Ureter (tissue), 1 donor: ENCODE results near the gene AKAP10. TPM values are rescaled to one million over a fixed set of nuclear protein-coding genes. Genes with fewer than 3 reads are reported as not detected.
"Not testable (repeated sequence)": the region's sequence is repeated elsewhere in the genome, so short reads cannot be mapped to it uniquely, and the experiment has no call there.

Experiments
- DNase-seq: peaks from one replicate; pipeline ENCODE4 v3.0.0-alpha.2; 2020; ENCODE audit warnings: low spot score
- total RNA-seq: library from RNA; stranded (reverse); gene quantifications from one replicate; pipeline ENCODE4 v1.2.4, GENCODE V29; 2023
- donor health status: DM: yes; HTN: yes; CAD: no.

The AKAP10 gene, protein sequence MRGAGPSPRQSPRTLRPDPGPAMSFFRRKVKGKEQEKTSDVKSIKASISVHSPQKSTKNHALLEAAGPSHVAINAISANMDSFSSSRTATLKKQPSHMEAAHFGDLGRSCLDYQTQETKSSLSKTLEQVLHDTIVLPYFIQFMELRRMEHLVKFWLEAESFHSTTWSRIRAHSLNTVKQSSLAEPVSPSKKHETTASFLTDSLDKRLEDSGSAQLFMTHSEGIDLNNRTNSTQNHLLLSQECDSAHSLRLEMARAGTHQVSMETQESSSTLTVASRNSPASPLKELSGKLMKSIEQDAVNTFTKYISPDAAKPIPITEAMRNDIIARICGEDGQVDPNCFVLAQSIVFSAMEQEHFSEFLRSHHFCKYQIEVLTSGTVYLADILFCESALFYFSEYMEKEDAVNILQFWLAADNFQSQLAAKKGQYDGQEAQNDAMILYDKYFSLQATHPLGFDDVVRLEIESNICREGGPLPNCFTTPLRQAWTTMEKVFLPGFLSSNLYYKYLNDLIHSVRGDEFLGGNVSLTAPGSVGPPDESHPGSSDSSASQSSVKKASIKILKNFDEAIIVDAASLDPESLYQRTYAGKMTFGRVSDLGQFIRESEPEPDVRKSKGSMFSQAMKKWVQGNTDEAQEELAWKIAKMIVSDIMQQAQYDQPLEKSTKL
- total RNA-seq, result 57.1 TPM

DNA sequence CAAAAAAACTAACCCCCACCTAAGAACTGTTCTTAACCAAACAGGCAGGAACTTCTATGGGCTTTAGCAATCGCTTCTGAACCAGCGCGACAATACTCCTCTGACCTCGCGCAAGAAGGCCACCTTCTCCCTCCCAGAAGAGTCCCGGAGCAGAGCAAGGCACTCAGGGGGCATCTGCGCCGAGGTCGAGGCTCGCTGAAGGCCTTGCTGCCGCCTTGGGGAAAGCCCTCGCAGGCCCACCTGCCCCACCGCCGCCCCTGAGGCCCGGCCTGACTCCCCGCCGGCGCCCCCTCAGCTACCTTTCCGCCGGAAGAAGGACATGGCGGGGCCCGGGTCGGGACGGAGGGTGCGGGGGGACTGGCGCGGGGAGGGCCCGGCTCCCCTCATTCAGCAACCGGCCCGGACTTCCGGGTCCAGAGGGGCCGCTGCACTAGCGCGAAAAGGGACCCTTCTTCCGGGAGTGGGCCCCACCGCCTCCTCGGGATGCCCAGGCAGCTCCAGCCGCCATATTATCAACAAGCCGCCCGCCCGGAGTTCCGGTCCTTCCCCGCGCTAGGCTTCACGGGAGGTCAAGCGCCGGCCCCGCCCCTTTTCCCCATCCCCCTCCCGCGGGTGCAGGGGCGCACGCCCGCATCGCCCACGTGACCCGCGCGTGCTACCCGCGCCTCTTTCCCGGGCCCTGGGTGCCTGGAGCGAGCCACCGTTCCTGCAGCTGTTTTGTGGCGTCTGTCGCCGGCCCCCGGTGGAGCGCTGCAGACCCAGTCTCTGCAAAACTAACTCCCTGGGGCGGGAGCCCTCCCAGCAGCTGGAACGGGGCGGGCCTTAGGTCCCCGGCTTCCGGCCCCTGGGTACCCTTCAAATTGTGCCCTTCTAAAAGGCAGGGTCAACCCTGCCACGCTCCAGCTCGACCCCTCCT, at the start of gene AKAP10:
Gene AKAP10 (minus strand): TSS at position 536 of the 916 bp plus-strand sequence. CDS start 149 bp downstream, at position 387.
- peak; percentile 97 for DNase-seq

DNA sequence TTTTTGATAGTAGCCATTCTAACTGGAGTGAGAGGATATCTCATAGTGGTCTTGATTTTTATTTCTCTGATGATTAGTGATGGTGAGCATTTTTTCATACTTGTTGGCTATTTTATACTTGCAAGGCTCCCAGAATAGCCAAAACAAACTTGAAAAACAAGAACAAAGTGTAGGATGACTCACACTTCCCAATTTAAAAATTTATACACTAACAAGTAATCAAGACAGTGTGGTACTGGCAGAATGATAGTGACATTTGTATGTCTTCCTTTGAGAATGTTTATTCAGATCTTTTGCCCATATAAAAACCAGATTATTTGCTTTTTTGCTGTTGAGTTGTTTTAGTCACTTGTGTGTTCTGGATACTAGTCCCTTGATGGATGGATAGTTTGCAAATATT, 49.3 kb upstream of the AKAP10 start:
- no peak for DNase-seq

DNA sequence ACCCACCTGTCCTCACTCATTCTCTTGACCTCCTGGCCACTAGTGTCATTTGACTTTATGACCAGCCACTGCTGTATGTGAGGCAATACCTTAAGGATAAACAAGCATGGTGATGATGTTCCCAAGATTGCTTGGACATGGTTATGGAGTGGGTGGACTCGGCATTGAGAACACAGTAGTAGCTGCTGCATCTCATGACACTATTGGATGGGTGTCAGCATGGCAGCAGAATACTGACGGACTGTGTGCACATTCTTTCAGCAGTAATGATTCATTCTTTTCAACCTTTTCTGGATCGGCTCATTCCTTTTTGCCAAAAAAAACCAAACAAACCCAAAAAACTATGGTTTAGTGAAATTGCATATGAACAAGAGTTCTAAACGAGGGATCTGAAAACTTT, 45.1 kb upstream of the AKAP10 start:
- no peak for DNase-seq

DNA sequence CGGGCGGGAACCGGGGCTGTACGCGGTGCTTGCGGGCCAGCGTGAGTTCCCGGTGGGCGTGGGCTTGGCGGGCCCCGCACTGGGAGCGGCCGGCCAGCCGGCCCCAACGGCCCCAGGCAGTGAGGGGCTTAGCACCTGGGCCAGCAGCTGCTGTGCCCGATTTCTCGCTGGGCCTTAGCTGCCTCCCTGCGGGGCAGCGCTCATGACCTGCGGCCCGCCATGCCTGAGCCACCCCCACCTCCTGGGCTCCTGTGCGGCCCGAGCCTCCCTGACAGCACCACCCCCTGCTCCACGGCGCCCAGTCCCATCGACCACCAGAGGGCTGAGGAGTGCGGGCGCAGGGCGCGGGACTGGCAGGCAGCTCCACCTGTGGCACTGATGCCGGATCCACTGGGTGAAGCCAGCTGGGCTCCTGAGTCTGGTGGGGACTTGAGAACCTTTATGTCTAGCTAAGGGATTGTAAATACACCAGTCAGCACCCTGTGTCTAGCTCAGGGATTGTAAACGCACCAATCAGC, 38.9 kb upstream of the AKAP10 start:
- not testable (repeated sequence) for DNase-seq

DNA sequence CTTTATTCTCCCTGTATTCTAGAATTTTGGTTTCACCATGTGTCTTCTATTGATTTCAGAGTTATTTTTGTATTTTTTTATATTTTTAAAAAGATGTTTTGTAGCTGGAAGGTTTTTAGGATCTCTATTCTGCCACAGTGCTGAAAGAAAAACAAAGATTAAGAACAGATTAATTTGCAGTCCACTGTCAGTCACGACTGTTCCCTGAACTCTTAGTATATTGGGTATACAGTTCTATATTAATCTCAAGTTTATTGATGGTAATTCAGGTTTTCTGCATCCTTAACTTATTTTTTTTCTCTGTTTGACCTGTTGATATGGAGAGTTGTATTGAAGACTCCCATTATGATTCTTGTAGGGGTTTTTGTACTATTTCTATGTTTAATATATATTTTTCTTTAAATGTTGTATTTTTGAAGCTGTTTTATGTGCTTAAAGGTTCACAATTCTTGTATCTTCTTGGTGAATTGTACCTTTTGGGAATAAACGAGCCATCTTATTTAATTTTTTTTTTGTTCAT, 34.4 kb upstream of the AKAP10 start:
- no peak for DNase-seq

DNA sequence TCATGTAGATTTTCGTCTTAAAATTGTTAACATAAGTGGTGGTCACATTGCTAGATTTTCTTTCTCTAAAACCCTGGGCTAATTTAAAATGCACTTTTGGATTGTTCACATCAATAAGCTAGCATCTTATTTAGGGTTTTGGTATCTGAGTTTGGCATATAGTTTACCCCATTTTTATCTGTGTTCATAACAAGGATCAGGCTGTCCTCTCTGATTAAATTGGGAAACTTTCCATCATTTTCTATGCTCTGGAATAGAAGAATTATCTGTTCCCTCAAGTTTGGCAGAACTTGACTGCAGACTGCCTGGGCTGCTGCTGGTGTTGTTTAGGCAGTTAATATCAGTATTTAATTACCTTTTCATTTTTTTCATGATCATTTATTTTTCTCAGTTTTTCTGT, 33.3 kb upstream of the AKAP10 start:
- DNase-seq, result no peak

DNA sequence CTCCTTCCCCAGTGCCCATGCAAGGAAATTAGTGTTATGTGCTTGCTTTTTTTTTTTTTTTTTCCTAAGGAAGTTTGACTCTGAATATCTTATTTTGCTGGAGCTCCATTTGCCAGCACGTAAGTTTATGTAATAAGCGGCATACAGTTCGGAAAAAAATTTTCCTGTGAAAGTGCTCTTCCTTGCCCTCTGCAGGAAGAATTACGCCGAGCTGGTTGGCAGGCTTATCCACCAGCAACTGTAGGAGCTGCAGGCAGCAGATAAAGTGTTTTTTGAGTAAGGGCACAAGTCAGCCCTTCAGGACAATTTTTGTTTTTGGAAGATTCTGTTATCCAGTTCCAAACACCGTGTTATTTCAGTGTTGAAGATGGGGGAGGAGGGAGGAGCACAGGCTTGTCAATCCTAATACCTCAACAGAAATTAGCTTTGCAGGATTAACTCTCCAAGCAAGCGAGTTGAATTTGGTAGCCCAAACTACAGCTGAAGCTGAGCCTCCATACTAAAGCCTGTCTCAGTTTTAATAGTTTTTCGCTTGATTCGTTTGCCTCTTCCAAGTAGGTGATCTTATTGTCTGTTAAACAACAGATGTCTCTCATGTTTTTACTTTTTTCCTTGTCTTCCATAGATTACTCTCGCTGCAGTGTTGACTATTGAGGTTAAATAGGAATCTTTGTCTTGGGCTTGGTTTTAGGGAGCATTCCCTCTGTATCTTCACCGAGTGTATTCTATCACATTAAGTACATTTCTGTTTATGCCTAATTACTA, 32.7 kb upstream of the AKAP10 start:
- peak; percentile 56 for DNase-seq

DNA sequence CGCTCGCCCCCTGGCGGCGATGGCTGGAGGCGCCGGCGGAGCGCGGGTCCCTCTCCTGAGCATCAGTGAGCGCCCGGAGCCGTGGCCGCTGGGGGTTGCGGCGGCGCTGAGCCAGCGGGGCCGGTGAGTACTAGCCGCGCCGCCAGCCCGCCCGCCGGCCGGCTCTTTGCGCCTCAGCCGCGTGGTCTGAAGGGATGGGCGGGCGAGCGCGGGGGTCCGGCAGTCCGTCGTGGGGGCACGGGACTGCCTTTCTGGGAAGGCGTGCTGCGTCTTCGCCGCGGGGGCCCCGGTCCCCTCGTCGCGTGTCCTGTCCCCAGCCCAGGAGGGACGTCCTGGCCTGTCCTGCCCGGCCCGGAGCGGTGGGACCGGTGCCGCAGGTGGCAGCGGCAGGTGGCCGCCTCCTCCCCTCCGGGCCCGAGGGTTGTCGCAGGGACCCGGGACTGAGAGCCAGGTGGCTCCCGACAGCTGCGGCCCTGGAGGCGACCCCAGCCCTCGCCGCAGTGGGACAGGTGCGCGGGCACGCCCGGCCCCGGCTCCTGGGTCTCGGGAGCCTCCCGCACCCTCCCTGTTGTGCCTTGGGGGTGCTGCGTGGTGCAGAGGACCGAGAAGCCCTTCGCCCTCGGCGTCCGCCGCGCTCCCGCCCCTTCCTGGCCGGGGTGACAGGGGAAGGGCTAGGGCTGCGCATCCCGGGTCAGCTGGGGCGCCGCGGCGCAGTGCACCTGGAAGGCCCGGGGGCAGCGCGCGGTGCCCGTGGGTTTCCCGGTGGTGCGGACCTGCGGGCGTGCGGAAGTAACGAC, 31.9 kb upstream of the AKAP10 start, which contains the start of gene SPECC1:
Gene SPECC1 (plus strand): TSS at position 58 of the 797 bp plus-strand sequence. CDS start 87,293 bp downstream, outside the sequence.
- DNase-seq, result peak; percentile 78

DNA sequence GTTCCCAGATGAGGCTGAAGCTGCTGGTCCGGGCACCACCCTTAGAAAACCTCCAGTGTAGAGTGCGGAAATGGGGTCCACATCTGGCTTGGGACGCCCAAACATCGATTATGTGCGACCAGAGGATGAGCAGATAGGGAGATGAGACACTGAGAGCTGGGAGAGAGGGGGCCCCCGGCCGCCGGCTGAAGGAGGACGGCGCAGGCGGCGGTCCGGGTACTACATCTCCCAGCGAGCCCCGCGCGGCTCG, 31.3 kb upstream of the AKAP10 start:
- no peak for DNase-seq

DNA sequence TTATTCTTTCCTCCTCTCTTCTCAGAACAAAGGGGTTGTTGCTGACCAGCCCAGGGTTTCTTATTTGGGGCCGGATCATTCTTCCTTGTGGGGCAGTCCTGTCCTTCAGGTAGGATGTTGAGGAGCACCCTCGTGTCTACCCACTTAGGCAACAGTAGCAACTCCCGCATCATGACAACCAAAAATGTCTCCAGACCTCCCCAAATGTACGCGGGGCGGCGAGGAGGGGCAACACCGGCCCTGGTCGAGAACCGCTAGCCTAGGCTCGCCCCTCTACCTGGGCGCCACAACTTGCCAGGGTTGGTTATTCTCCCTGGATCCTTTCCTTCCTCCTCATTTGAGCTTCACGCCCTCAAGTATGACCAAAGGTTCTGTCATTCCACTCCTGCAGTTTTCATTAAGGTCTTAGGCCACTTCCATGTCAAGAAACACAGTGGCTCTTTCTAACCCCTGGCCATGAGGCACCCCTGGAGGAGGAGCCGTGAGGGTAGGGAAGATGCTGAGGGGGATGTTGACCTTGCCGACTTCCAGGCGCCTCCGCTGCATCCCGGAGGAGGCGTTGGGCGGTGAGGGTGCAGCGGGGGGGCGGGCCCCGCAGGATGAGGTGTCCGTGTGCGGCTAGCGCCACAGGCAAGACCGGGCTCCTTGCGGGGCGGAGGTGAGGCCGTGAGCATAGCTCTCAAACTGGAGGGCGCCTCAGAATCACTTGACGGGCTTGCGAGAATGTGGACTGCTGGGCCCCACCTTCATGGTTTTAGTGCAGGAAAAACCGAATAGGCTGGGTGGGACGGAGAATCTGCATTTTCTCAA, 30.8 kb upstream of the AKAP10 start:
- no peak for DNase-seq

DNA sequence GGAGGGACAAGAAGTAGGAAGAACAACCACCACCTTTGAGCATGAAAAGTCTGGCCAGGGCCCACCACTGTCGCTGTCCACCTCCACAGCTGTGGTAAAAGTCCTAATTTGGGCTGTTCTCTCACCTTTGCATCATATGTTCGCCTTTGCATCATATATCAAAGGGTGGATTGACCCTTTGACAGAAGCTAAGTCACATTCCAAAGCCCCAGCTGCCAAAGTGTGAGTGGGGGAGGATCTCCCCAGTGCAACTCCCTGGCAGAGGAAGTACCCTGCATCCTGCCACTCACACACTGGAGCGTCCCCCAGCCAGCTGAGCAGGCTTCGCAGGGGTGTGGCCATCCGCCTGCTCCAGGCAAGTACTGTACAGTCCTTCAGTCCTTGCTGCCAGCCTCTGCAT, 18.9 kb upstream of the AKAP10 start:
- DNase-seq, result peak; percentile 29

DNA sequence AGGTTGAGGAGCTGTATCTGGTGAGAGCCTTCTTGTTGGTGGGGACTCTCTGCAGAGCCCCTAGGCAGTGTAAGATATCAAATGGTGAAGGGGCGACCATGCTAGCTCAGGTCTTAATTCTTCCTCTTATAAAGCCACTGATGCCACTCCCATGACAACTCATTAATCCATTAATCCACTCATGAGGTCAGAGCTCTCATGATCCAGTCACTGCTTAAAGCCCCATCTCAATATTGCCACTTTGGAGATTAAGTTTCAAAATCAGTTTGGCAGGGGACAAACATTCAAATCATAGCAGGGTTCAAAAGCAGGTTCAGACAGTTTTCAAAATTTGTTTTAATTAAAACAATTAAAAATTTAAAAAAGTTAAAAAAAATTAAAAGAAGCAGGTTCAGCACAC, 18.5 kb upstream of the AKAP10 start:
- DNase-seq, result peak; percentile 5

DNA sequence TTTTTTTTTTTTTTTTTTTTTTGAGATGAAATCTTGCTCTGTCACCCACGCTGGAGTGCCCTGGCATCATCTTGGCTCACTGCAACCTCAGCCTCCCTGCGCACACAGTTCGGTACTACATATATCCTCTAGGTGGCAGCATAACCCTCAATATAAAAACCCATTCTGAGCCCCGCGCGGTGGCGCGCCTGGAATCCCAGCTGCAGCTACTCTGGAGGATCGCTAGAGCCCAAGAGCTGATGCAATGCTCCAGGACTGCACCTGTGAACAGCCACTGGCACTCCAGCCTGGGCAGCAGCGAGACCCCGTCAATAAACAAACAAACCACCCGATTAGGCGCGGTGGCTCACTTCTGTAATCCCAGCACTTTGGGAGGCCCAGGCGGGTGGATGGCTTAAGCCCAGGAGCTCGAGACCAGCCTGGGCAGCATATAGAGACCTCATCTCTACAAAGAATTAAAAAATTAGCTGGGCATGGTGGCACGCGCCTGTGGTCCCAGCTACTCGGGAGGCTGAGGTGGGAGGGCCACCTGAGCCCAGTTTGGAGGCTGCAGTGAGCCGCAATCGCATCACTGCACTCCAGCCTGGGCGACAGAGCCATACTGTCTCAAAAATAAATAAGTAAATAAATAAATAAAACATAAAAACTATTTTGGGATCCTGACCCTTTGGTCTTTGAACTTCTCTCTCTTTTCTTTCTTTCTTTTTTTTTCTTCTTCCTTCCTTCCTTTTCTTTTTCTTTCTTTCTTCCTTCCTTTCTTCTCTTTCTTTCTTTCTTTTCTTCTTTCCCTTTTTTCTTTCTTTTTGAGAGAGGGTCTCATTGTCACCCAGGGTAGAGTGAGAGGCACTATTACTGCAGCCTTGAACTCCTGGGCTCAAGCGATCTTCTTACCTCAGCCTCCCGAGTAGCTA, 15.4 kb upstream of the AKAP10 start:
- DNase-seq, result peak; percentile 89

DNA sequence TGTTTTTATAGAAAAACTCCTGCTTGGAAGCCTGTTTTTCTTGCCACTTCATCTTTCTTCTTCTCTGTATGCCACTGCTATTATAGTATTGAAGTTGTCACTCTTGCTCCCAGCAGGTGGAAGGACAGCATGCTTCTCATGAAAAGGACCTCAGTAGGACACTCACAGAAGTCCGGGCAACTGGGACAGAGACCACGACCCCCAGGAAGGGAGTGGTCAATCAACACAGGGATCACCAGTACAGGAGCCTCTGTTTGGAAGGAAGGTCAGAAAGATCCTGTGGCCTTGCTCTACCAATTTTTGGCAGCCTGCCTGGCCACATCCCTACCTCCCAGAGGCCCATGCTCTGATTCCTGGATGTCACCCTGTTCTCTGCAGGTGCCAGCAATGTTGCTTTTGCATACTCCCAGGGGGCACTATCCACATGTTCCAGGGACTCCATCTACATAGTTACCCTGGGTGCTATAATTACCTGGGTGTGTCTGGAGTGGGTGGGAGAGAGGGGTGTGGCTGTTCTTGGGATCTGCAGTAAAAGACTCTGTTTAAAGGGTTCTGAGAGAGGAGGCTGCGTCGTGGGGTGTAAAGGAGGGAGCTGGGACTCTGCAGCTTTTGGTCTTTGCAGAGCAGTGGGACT, 13.7 kb upstream of the AKAP10 start:
- no peak for DNase-seq

DNA sequence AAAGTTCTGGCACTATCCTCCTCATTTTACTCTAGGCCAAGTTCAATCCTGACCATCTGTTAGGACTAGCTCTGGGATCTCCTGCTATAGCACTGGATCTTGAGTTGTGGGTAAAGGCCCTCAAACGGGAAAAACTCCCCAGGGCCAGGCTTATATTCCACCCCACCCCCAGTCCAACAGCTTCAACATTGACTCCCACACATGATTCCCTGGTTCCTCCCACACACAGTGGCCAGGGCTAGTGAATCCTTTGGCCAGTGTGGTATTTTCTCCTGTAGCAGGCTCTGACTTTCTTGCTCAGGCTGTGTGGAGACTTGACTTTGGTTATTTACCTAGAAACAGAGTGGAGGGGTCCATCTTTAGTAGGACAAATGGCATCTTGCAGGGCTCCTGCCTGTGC, 10.3 kb upstream of the AKAP10 start:
- no peak for DNase-seq

DNA sequence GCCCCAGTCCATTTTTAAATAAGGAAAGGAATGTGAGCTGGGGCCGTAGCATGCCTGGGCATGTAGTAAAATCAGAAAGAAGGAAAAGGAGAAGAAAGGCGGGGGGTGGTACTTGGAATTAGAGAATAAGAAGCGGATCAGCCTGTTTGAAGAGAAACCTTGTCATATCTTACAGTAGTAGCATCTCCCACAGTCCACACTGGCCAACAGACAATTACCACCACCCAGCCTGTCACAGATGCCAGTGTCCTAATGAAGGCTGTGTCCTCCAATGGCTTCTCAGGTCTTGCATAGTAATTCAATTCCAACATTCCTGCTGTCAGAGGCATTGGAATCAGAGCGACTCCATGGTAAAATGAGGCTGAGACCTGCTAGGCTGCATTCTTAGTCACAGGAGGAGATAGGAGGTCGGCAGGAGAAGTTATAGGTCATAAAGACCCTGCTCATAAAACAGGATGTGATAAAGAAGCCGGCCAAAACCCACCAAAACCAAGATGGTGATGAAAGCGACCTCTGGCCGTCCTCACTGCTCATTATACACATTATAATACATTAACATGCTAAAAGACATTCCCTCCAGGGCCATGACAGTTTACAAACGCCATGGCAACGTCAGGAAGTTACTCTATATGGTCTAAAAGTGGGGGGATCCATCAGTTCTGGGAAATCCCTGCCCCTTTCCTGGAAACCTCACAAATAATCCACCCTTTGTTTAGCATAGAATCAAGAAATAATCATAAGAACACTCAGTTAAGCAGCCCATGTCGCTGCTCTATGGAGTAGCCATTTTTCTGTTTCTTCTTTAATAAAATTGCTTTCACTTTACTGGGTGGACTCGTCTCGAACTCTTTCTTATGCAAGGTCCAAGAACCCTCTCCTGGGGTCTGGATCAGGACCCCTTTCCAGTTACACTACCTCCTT, 9.6 kb upstream of the AKAP10 start:
- no peak for DNase-seq
